Thoracic aorta (tissue), 2 donors: ENCODE results near the gene JADE3. TPM values are rescaled to one million over a fixed set of nuclear protein-coding genes. Genes with fewer than 3 reads are reported as not detected.

Source experiments
- ATAC-seq: fragments of 150-250 bp; one replicate; pipeline ENCODE4 v1.8.0; 2017; ENCODE audit warnings: low read depth; ENCODE audit not compliant: insufficient number of reproducible peaks, low FRiP score
- DNase-seq: peaks from one replicate; pipeline ENCODE4 v3.0.0-alpha.2; 2020; ENCODE audit warnings: low spot score
- H3K27ac ChIP-seq, 2 donors: fragments of 200-600 bp; sonication (generic); 1 replicate in 1 of 2; 2 replicates in 1 of 2; pipeline ENCODE4 v1.5.1; 2016; ENCODE audit warnings: mild to moderate bottlenecking in 2 of 2, moderate library complexity in 2 of 2
- H3K27me3 ChIP-seq: fragments of 200-600 bp; sonication (generic); replicated peaks from 2 replicates; pipeline ENCODE4 v1.6.0; 2016; ENCODE audit warnings: mild to moderate bottlenecking; ENCODE audit not compliant: insufficient read depth
- H3K36me3 ChIP-seq: fragments of 200-600 bp; sonication (generic); one replicate; pipeline ENCODE4 v1.5.1; 2016
- H3K4me1 ChIP-seq, 2 donors: fragments of 200-600 bp; sonication (generic); 1 replicate in 1 of 2; 2 replicates in 1 of 2; pipeline versions ENCODE4 v1.5.1 to v1.6.0; 2016; ENCODE audit warnings: low read depth in 2 of 2, mild to moderate bottlenecking in 1 of 2; ENCODE audit not compliant: control insufficient read depth in 1 of 2
- H3K4me3 ChIP-seq: fragments of 200-600 bp; sonication (generic); 2 replicates; pipeline ENCODE4 v1.5.1; 2016; ENCODE audit warnings: mild to moderate bottlenecking
- H3K9me3 ChIP-seq: fragments of 200-600 bp; sonication (generic); 2 replicates; pipeline ENCODE4 v1.5.1; 2016
- CTCF ChIP-seq: fragments of 200-600 bp; sonication (generic); IDR thresholded peaks from one replicate; pipeline ENCODE4 v1.5.1; 2019; ENCODE audit warnings: antibody characterized with exemption
- total RNA-seq, 2 donors: library from RNA; depleted of rRNA; stranded (reverse); fragments of >200 nt; gene quantifications; one replicate each; pipeline versions ENCODE4 v1.1.0 to v1.2.3, GENCODE V29; 2016

The JADE3 gene
- total RNA-seq, 2 donors from 2014 or later: 3.7 to 5.2 TPM

DNA sequence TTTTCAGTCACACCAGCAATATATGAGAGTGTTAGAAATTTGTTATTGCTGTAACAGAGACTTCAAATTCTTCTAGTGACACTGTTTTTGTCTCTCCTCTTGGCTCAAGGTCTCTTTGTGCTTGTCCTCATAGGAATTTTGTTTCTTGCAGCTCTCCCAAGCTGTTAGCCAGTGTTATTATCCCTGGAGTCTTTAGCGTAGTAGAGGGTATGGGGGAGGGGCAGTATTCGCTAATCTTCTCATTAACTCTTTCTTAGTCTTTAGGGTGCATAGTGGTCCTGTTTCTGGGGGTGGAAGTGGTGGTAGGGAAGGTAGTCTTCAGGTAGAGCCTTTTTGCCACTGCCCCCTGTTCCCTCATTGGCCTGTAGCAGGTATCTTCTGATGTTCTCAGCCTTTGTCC is 79.4 kb downstream of the JADE3 start:
- DNase-seq (no peak), ATAC-seq (no peak)
- Histone ChIP-seq H3K27ac (no peak overlapping the region), H3K9me3 (no peaks in the 10 kb centered on the region), H3K4me1 (no peaks in the 10 kb centered on the region), H3K36me3 (no peaks in the 10 kb centered on the region), H3K4me3 (no peak overlapping the region), H3K27me3 (no peaks in the 10 kb centered on the region)
- TF ChIP-seq CTCF: no peak

GRCh38 chrX:46992070-46992469 is 79.8 kb downstream of the JADE3 start:
- Histone ChIP-seq H3K4me3 (no peak overlapping the region), H3K9me3 (no peaks in the 10 kb centered on the region), H3K27me3 (no peaks in the 10 kb centered on the region), H3K36me3 (no peaks in the 10 kb centered on the region), H3K27ac (no peak overlapping the region), H3K4me1 (no peaks in the 10 kb centered on the region)
- TF ChIP-seq CTCF: no peak
- DNase-seq: no peak
- no peak for ATAC-seq

DNA sequence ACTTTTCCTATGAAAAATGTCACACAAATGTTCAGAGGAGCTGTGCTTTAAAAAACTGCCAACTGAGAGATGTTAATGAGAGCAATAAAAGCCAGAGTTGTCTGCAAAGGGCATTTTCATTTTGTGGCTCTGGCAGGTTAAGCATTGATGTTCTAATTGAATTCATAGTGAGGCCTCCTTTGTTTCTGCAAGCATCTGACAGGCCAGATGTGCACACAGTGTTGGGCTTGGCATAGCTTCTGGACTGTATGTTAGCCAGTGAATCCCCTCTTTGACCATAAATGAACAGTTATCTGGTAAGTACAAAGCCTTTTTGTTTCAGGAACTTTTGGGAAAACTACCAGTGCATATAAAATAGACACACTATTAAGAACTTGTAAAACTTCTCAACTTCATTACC is 81.9 kb downstream of the JADE3 start:
- TF ChIP-seq CTCF: no peak
- H3K4me1 ChIP-seq: no peaks in the 10 kb centered on the region
- no peak for ATAC-seq
- no peaks in the 10 kb centered on the region for H3K9me3 ChIP-seq
- H3K36me3 ChIP-seq: no peaks in the 10 kb centered on the region
- no peak overlapping the region for H3K4me3 ChIP-seq
- no peak for DNase-seq
- no peaks in the 10 kb centered on the region for H3K27me3 ChIP-seq
- no peak overlapping the region for H3K27ac ChIP-seq

- no peak for TF ChIP-seq CTCF
- no peaks in the 10 kb centered on the region for H3K9me3 ChIP-seq
- H3K36me3 ChIP-seq: no peaks in the 10 kb centered on the region
- DNase-seq (no peak), ATAC-seq (no peak)
- H3K4me1 ChIP-seq: no peaks in the 10 kb centered on the region
- no peaks in the 10 kb centered on the region for H3K27me3 ChIP-seq
- H3K4me3 ChIP-seq: no peak overlapping the region
- no peak overlapping the region for H3K27ac ChIP-seq
These were observed 99.9 kb downstream of the JADE3 start for GRCh38 chrX:47012131-47012530.

DNA sequence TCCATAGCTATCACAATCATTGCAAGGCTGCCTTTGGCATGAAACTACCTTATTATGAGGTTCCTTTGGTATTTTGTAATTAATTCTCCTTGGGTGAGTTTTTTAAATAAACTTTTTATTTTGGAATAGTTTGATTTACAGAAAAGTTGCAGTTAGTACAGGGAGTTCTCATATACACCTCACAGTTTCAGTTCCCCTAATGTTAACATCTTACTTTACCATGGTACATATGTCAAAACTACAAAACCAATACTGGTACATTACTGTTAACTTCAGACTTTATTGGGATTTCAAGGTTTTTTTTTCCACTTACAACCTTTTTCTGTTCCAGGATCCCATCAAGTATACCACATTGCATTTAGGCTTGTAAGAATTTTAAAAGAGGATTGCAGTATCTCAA is 114.0 kb downstream of the JADE3 start:
- Histone ChIP-seq H3K36me3 (no peaks in the 10 kb centered on the region), H3K27me3 (no peaks in the 10 kb centered on the region), H3K27ac (no peak overlapping the region), H3K4me3 (no peak overlapping the region), H3K4me1 (no peaks in the 10 kb centered on the region), H3K9me3 (no peaks in the 10 kb centered on the region)
- no peak for DNase-seq
- no peak for ATAC-seq
- TF ChIP-seq CTCF: no peak
